HG02798 (cell line): ENCODE results near the gene BTBD7.
"Not testable (repeated sequence)": the region's sequence is repeated elsewhere in the genome, so short reads cannot be mapped to it uniquely, and the experiment has no call there.

ENCODE experiments used
- ATAC-seq: cut with Tn5 transposase; IDR thresholded peaks from one replicate; pipeline ENCODE4 v1.9.1; 2021; ENCODE audit warnings: mild to moderate bottlenecking; ENCODE audit not compliant: unreplicated experiment, poor library complexity

BTBD7 gene, protein sequence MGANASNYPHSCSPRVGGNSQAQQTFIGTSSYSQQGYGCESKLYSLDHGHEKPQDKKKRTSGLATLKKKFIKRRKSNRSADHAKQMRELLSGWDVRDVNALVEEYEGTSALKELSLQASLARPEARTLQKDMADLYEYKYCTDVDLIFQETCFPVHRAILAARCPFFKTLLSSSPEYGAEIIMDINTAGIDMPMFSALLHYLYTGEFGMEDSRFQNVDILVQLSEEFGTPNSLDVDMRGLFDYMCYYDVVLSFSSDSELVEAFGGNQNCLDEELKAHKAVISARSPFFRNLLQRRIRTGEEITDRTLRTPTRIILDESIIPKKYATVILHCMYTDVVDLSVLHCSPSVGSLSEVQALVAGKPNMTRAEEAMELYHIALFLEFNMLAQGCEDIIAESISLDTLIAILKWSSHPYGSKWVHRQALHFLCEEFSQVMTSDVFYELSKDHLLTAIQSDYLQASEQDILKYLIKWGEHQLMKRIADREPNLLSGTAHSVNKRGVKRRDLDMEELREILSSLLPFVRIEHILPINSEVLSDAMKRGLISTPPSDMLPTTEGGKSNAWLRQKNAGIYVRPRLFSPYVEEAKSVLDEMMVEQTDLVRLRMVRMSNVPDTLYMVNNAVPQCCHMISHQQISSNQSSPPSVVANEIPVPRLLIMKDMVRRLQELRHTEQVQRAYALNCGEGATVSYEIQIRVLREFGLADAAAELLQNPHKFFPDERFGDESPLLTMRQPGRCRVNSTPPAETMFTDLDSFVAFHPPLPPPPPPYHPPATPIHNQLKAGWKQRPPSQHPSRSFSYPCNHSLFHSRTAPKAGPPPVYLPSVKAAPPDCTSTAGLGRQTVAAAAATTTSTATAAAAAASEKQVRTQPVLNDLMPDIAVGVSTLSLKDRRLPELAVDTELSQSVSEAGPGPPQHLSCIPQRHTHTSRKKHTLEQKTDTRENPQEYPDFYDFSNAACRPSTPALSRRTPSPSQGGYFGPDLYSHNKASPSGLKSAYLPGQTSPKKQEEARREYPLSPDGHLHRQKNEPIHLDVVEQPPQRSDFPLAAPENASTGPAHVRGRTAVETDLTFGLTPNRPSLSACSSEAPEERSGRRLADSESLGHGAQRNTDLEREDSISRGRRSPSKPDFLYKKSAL

DNA sequence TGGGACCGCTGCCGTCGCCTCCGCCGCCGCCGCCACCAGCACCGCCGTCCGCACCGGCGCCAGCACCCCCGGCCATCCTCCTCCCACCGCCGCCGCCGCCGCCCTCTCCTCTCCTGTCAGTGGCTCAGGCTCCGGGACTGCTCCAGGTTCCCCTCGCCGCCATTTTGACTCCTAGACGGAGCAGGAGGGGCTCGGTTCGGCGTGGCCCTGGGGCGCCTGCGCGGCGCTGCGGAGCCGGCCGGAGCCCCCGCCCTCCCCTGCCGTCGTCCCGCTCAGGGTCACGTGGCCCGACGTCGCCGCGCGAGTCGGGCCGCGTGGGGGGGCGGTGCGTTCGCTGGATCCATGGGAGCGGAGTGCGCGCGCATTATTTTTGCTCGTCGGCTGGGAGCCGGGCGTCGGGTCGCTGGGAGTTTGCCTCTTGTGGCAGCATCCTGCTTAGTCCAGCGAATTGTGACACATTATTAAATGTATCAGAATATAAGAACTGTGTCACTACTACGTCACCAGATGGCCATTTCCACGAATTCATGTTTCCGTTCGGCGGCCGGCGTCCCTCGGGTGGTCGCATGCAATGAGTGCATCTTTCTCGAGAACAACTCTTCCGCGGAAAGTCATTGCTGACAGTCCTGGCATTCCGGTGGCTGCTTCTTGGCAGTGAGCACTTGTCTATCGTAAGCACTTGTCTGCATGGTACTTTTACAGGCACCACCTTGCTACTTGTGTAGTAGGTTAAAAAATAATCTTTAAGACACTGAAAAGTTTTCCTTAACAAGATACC lies at the start of gene BTBD7:
BTBD7 (minus strand) TSS at position 184 of the 778 bp plus-strand sequence. CDS start 36,985 bp downstream, outside the sequence.
- peak; percentile 85 for ATAC-seq

- ATAC-seq, result no peak
Observed at GRCh38 chr14:93381644-93382043, 48.8 kb upstream of the BTBD7 start.

DNA sequence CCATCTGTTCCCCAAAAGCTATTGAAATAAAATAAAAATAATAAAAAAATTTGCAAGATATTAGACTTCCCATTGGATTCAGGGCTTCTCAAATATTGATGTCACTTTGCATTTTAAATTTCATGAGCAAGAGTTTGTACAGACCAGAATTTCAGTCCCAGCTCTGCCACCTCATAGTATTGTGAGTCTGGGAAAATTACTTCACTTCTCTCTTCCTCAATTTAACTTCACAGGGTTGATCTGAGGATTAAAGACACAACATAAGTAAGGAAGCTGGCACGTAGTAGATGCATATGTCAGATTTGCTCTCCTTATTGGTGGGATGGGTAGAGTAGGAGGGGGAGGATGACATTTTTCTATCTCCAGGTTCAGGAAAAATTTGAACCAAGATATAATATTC lies 47.0 kb upstream of the BTBD7 start:
- no peak for ATAC-seq

GRCh38 chr14:93375673-93376156 lies 42.9 kb upstream of the BTBD7 start:
- peak; percentile 98 for ATAC-seq

GRCh38 chr14:93369713-93370266 lies 37.0 kb upstream of the BTBD7 start:
- peak; percentile 89 for ATAC-seq

- ATAC-seq, result peak; percentile 28
Observed at GRCh38 chr14:93368996-93369712, 36.3 kb upstream of the BTBD7 start.

DNA sequence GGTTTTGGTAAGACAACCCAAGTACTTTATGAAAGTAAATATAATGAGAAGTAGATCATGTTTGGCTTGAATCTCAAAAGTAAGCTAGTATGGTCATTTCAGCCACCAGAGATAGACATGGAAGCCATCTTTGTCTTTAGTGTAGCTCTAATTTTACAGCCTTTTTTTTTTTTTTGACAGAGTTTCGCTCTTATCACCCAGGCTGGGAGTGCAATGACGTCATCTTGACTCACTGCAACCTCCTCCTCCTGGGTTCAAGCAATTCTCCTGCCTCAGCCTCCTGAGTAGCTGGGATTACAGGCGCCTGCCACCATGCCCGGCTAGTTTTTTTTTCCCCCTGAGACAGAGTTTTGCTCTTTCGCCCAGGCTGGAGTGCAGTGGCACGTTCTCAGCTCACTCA lies 22.0 kb upstream of the BTBD7 start:
- ATAC-seq, result not testable (repeated sequence)

DNA sequence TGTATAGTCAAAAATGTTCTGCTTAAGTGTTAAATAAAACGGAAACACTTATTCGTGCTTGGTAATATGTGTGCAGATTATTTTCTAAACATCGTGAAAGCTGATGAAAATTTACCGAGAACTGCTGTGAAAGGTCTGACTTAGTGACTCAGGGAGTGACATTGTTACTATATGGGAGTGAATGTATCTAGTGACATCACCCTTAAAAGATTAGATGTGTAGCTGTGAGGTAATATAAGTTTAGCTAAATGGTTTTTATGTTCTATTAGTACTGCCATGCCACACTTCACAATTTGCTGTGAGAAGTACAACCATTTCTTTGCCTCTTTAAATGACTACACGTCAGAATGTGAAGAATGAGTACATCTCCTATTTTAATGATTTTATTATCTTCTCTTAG lies 15.5 kb upstream of the BTBD7 start:
- ATAC-seq, result no peak

- ATAC-seq, result no peak
Observed at GRCh38 chr14:93347850-93348249, 15.0 kb upstream of the BTBD7 start.

- no peak for ATAC-seq
Observed at GRCh38 chr14:93346926-93347721, 14.3 kb upstream of the BTBD7 start, which contains the start of gene COX8C. TSS of gene COX8C (plus strand) at chr14:93347182. CDS start at chr14:93347269, 87 bp downstream.

- ATAC-seq, result no peak
Observed at GRCh38 chr14:93343797-93344196, 11.0 kb upstream of the BTBD7 start.

DNA sequence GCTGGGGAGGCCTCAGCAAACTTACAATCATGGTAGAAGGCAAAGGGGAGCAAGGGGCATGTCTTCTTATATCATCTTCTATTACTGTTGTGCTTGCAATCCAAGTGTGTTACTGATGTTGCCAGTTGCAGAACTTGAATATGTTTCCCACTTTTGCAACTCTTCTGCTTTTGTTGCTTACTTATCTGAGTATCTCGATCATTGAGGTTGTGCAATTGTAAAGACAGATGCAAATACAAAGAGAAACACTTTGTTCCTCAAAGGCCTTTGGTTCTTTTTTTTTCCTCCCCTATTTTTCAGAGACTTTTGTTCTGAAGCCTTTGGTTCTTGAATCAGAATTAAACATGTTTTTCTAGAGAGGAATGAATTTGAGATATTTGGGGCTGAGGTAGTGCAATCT lies 10.4 kb upstream of the BTBD7 start:
- no peak for ATAC-seq

DNA sequence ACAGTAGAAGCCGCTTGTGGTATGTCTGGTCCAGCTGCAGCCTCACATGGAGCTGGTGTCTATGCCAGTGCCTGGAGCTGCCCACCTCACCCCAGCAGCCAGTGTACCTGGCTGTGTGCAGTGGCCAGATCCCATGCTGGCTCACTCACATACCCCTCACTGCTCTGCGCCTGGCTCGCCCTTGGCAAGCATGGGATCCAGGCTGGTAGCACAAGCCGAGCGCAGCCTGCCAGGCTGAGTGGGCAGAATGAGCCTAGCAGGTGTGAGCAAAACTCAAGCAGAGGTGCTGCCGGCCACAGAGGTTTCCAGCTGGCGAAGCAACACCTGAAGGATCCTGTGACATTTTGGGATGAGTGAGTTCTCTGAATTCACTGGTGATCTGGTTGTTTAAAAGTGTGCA lies 5.0 kb upstream of the BTBD7 start:
- no peak for ATAC-seq

GRCh38 chr14:93337143-93337753 lies 4.4 kb upstream of the BTBD7 start:
- no peak for ATAC-seq

- no peak for ATAC-seq
Observed at GRCh38 chr14:93333631-93334103, 831 bp upstream of the BTBD7 start.

GRCh38 chr14:93332397-93332852 lies 411 bp downstream of the BTBD7 start:
- peak; percentile 65 for ATAC-seq

DNA sequence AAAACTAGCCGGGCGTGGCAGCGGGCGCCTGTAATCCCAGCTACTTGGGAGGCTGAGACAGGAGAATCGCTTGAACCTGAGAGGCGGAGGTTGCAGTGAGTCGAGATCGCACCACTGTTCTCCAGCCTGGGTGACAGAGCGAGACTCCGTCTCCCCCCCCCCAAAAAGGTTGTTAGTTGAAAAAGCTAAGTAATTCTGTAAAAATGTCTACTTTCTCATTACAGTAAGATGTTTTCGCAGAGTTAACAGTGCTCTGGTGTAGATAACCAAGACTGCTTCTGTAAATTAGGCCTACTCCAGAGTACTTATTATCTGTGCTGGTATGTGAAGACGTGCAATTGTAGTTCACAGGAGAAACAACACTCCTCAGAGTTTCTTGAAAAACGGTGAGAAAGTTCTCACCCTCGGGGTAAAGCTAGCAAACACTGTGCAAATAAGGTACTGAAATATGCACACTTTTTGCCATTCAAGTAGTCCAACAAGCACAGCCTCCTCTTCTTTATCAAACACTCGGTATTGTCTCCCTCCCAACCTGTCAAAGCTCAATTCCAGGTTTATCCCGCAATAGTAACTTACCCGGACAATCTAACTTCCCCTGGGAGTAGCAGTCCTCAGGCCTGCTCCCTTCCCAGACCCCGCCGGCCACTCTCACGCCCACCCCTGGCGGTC lies 974 bp downstream of the BTBD7 start:
- peak; percentile 1 for ATAC-seq
